Kidney (tissue), 14 donors: ENCODE results near the gene GRM3. TPM values are rescaled to one million over a fixed set of nuclear protein-coding genes. Genes with fewer than 3 reads are reported as not detected.

ENCODE experiments used
- DNase-seq, 5 donors: peaks; one replicate each; pipeline ENCODE4 v3.0.0-alpha.2; 2013 to 2020
- FAIRE-seq: peaks from 2 replicates; lab custom pipeline; 2012; peaks lifted over from hg19 to GRCh38; lab: Jason Lieb, UNC
- H3K27ac ChIP-seq, 2 donors: one replicate each; pipeline ENCODE4 v1.7.0; 2013; ENCODE audit warnings: low read depth in 2 of 2, low read length in 2 of 2, inconsistent platforms in 1 of 2
- H3K27me3 ChIP-seq: one replicate; pipeline ENCODE4 v1.7.1; 2013; ENCODE audit warnings: low read length, inconsistent platforms; ENCODE audit not compliant: control insufficient read depth, insufficient read depth
- H3K36me3 ChIP-seq, 3 donors: one replicate each; pipeline versions ENCODE4 v1.7.0 to v1.7.1; 2013; ENCODE audit warnings: low read length in 3 of 3, control low read depth in 1 of 3, inconsistent platforms in 1 of 3; ENCODE audit not compliant: insufficient read depth in 3 of 3, control insufficient read depth in 2 of 3
- H3K4me1 ChIP-seq, 3 donors: one replicate each; pipeline versions ENCODE4 v1.7.0 to v1.7.1; 2013; ENCODE audit warnings: low read length in 3 of 3, inconsistent platforms in 1 of 3, low read depth in 1 of 3; ENCODE audit not compliant: control insufficient read depth in 2 of 3, insufficient read depth in 2 of 3
- H3K4me3 ChIP-seq, 3 donors: one replicate each; pipeline versions ENCODE4 v1.7.0 to v1.8.1; 2013; ENCODE audit warnings: low read length in 3 of 3, control low read depth in 1 of 3, inconsistent platforms in 1 of 3
- H3K9ac ChIP-seq, 3 donors: one replicate each; pipeline versions ENCODE4 v1.7.0 to v1.7.1; 2013; ENCODE audit warnings: low read length in 3 of 3, control low read depth in 1 of 3, inconsistent platforms in 1 of 3
- H3K9me3 ChIP-seq, 3 donors: one replicate each; pipeline versions ENCODE4 v1.7.0 to v1.7.1; 2013; ENCODE audit warnings: low read length in 3 of 3, control low read depth in 1 of 3, inconsistent platforms in 1 of 3; ENCODE audit not compliant: control insufficient read depth in 2 of 3, insufficient read depth in 1 of 3
- intact Hi-C: fragments of 100-400 bp; cut with DNase I; formaldehyde crosslinking; loops from one replicate; pipeline ENCODE4 v1.11.1; 2022
- polyA plus RNA-seq: library from polyadenylated mRNA; stranded (reverse); fragments of 350-450 nt; fragmentation: Illumina TruSeq; extraction: RNeasy Lipid Tissue Mini Kit (QIAGEN cat#74804); gene quantifications from one replicate; pipeline ENCODE4 v1.2.3, GENCODE V29; 2014; ENCODE audit warnings: low read depth, low replicate concordance; ENCODE audit not compliant: insufficient read depth
- total RNA-seq: library from RNA; stranded (reverse); fragmentation: NEBNext Ultra II Directional; extraction: Animal tissue kit (Norgen Biotek cat#: 25700); gene quantifications from one replicate; pipeline ENCODE4 v1.2.1, GENCODE V29; 2021
- TF ChIP-seq, protein P1 (sequence below): IDR thresholded peaks from 3 replicates; pipeline ENCODE4 v1.5.1; 2012; ENCODE audit warnings: mild to moderate bottlenecking, moderate library complexity, borderline replicate concordance; ENCODE audit not compliant: insufficient read depth; ENCODE audit errors: extremely low read depth
- donor health status: control.
- donor health status: control.
- donor health status: control.
- donor health status: control.
- donor health status: control.
- donor health status: DM: yes; HTN: yes; CAD: no.
- donor health status: Normal renal cell carcinoma (clear cell type).

The GRM3 gene
- total and polyA plus RNA-seq, 2 donors from 2014 or later = not detected

DNA sequence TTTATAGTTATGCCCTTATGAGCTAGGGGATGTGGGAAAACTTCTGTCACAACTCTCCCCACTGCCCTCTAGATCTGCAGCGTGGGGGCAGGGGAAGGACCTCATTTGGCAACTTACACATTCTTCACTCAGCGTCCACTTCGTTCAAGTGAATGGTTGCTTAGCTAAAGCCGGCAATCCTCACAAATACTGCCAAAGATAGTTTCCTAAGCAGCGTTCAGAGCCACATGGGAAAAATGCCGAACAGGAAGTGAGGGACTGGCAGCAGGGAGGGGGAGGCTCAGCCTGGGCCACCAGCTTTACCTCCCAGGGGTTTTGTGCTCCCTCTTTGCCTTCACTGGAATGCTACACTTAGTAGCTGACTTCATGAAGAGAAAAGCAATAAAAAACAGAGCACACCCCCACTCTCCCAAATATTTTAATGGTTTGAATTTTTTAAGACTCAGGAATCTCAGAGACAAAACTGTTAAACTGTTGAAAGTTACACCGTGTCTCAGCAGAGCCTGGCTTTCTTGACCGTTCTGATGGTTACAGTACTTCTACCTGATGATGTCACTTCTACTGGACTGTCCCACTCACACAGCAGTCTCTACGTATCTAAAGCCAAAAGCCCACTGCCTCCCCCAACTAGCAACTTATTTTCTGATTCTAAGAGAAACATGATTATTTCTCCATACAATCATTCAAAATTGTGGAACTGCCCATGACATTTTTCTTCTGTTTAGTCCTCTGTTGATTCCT, 10.4 kb downstream of the GRM3 start:
- no peak overlapping the region for H3K9ac ChIP-seq
- H3K9me3 ChIP-seq = no peaks in the 10 kb centered on the region
- FAIRE-seq (no peak), DNase-seq (peak in 2 of 5 donors; percentile 20 to 51)
- H3K27me3 ChIP-seq = no peaks in the 10 kb centered on the region
- intact Hi-C loops = no loop called here
- no peaks in the 10 kb centered on the region for H3K36me3 ChIP-seq
- TF ChIP-seq, protein P1, sequence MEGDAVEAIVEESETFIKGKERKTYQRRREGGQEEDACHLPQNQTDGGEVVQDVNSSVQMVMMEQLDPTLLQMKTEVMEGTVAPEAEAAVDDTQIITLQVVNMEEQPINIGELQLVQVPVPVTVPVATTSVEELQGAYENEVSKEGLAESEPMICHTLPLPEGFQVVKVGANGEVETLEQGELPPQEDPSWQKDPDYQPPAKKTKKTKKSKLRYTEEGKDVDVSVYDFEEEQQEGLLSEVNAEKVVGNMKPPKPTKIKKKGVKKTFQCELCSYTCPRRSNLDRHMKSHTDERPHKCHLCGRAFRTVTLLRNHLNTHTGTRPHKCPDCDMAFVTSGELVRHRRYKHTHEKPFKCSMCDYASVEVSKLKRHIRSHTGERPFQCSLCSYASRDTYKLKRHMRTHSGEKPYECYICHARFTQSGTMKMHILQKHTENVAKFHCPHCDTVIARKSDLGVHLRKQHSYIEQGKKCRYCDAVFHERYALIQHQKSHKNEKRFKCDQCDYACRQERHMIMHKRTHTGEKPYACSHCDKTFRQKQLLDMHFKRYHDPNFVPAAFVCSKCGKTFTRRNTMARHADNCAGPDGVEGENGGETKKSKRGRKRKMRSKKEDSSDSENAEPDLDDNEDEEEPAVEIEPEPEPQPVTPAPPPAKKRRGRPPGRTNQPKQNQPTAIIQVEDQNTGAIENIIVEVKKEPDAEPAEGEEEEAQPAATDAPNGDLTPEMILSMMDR = no peak
- no peaks in the 10 kb centered on the region for H3K4me1 ChIP-seq
- no peak overlapping the region for H3K27ac ChIP-seq
- no peak overlapping the region for H3K4me3 ChIP-seq

DNA sequence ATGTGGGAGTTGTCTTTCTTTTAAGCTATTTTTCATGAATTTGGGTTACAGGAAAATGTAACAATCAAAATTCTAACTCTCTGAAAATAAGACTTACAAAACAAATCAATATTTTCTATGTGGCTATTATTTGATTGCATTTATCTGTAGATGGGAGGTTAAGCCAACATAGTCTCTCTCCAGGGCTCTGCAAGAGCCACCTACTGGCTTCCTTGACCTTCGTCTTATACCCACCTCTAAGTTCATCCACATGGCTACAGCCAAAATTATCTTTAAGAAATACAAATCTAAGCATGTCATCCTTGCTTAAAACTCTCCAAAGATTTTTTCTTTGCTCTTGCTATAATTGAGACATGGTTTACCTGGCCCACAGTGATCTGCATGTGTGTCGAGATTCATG, 14.2 kb downstream of the GRM3 start:
- H3K4me3 ChIP-seq = no peak overlapping the region
- no peaks in the 10 kb centered on the region for H3K27me3 ChIP-seq
- H3K4me1 ChIP-seq = no peaks in the 10 kb centered on the region
- H3K36me3 ChIP-seq = no peaks in the 10 kb centered on the region
- FAIRE-seq (no peak), DNase-seq (no peak)
- H3K9me3 ChIP-seq = no peaks in the 10 kb centered on the region
- TF ChIP-seq, protein P1 = no peak
- H3K9ac ChIP-seq = no peak overlapping the region
- intact Hi-C loops = no loop called here
- H3K27ac ChIP-seq = no peak overlapping the region

DNA sequence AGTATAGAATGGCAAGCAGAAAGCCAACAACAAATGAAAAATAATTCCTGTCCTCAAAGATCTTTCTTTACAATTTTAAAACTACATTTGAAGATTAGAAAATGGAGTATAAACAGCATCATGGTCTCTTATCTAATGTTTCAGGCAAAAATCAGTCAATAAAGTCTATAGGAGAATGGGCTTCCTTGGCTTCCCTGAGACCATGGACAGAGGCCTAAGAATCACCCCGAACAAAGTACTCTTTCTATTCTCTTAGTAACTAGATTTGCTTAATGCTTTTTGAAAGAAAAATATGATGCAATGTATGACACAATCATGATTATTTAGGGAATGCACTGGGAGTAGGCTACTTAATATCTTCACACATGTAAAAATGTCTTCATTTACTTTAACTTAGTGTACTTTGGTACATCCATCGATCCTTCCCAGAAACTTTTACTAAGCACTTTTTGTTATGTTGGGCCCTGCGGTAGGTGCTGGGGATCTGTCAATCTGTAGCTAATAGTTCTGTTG, 17.3 kb downstream of the GRM3 start:
- DNase-seq = no peak
- Histone ChIP-seq H3K9me3 (no peaks in the 10 kb centered on the region), H3K4me3 (no peak overlapping the region), H3K4me1 (no peaks in the 10 kb centered on the region), H3K27me3 (no peaks in the 10 kb centered on the region), H3K9ac (no peak overlapping the region), H3K36me3 (no peaks in the 10 kb centered on the region), H3K27ac (no peak overlapping the region)
- TF ChIP-seq, protein P1 = no peak
- intact Hi-C loops = no loop called here
- FAIRE-seq = no peak
